Spleen (tissue), 11 donors: ENCODE measurements around the gene BAX. TPM values are rescaled to one million over a fixed set of nuclear protein-coding genes. Genes with fewer than 3 reads are reported as not detected.

Source experiments
- DNase-seq: peaks from one replicate; pipeline ENCODE4 v3.0.0-alpha.2; 2020
- H3K27ac ChIP-seq, 8 donors: fragments of 200-600 bp; sonication (generic) in 7 of 8; 1 replicate in 4 of 8; 2 replicates in 4 of 8; pipeline versions ENCODE4 v1.5.0 to v1.8.0; 2016 to 2021; ENCODE audit warnings: inconsistent platforms in 4 of 8, mild to moderate bottlenecking in 4 of 8, moderate library complexity in 1 of 8
- H3K27me3 ChIP-seq, 7 donors: fragments of 200-600 bp; sonication (generic) in 6 of 7; replicated peaks in 1 of 7; 1 replicate in 4 of 7; 2 replicates in 3 of 7; pipeline versions ENCODE4 v1.5.0 to v1.8.0; 2016 to 2021; ENCODE audit warnings: inconsistent platforms in 3 of 7, mild to moderate bottlenecking in 1 of 7
- H3K36me3 ChIP-seq, 6 donors: fragments of 200-600 bp; sonication (generic) in 5 of 6; 1 replicate in 4 of 6; 2 replicates in 2 of 6; pipeline versions ENCODE4 v1.5.0 to v1.8.0; 2016 to 2021; ENCODE audit warnings: inconsistent platforms in 2 of 6
- H3K4me1 ChIP-seq, 6 donors: fragments of 200-600 bp; sonication (generic) in 5 of 6; 1 replicate in 3 of 6; 2 replicates in 3 of 6; pipeline versions ENCODE4 v1.5.0 to v1.8.0; 2016 to 2021; ENCODE audit warnings: inconsistent platforms in 3 of 6
- H3K4me3 ChIP-seq, 8 donors: fragments of 200-600 bp; sonication (generic) in 7 of 8; 1 replicate in 4 of 8; 2 replicates in 4 of 8; pipeline versions ENCODE4 v1.5.0 to v1.8.0; 2016 to 2021; ENCODE audit warnings: inconsistent platforms in 4 of 8, mild to moderate bottlenecking in 4 of 8, moderate library complexity in 2 of 8
- H3K9me3 ChIP-seq, 8 donors: fragments of 200-600 bp; sonication (generic) in 7 of 8; 1 replicate in 4 of 8; 2 replicates in 4 of 8; pipeline versions ENCODE4 v1.5.0 to v1.8.0; 2016 to 2021; ENCODE audit warnings: inconsistent platforms in 4 of 8
- POLR2A ChIP-seq, 3 donors: fragments of 450-650 bp; IDR thresholded peaks; one replicate each; pipeline ENCODE4 v1.5.1; 2017; ENCODE audit warnings: antibody characterized with exemption in 3 of 3, mild to moderate bottlenecking in 1 of 3
- POLR2AphosphoS5 ChIP-seq, 3 donors: sonication (generic); formaldehyde crosslinking; IDR thresholded peaks; one replicate each; pipeline ENCODE4 v1.5.1; 2017; ENCODE audit warnings: antibody characterized with exemption in 3 of 3
- WGBS, 5 donors: extraction: QIAGEN DNeasy Blood & Tissue Kit in 3 of 5; methylation state at CpG; one replicate each; pipeline versions ENCODE4 v1.1.5 to v1.1.7; 2013 to 2018; 5-methylcytosine and 5-hydroxymethylcytosine counted together
- intact Hi-C: fragments of 100-400 bp; cut with DNase I; formaldehyde crosslinking; loops from one replicate; pipeline ENCODE4 v1.15.0; 2023; ENCODE audit warnings: low total_unique reads
- polyA plus RNA-seq, 3 donors: library from polyadenylated mRNA; stranded (reverse); fragments of 200-250 nt; gene quantifications; one replicate each; pipeline ENCODE4 v1.2.1, GENCODE V29; 2013
- total RNA-seq, 7 donors: library from RNA; depleted of rRNA in 3 of 7; stranded (reverse); fragments of >200 nt in 3 of 7; fragmentation: NEBNext Ultra II Directional in 4 of 7; extraction: Animal tissue kit (Norgen Biotek cat#: 25700) in 4 of 7; gene quantifications; one replicate each; pipeline versions ENCODE4 v1.1.0 to v1.2.1, GENCODE V29; 2016 to 2021
- TF ChIP-seq, protein P1 (sequence below), 11 experiments: fragments of 200-600 bp in 7 of 11; fragments of 450-650 bp in 4 of 11; sonication (generic) in 4 of 11; IDR thresholded peaks in 8 of 11; conservative IDR thresholded peaks in 3 of 11; 1 replicate in 7 of 11; 2 replicates in 4 of 11; pipeline versions ENCODE4 v1.4.0 to v1.8.0; 2016 to 2021; ENCODE audit warnings: antibody characterized with exemption in 11 of 11, inconsistent platforms in 4 of 11, mild to moderate bottlenecking in 1 of 11
- donor health status: healthy with polysubstance abuse.
- donor health status: DM: no; HTN: no; CAD: no; lungs with moderate emphysema.
- donor health status: DM: no; HTN: no; CAD: no.
- donor health status: Bipolar disorder and iron deficiency.
- donor health status: healthy.
- donor health status: DM: no; HTN: no; CAD: no.
- donor health status: DM: yes; HTN: yes; CAD: no.

BAX gene
- total and polyA plus RNA-seq, 10 donors, result 65.9 to 219 (median 131) TPM

DNA sequence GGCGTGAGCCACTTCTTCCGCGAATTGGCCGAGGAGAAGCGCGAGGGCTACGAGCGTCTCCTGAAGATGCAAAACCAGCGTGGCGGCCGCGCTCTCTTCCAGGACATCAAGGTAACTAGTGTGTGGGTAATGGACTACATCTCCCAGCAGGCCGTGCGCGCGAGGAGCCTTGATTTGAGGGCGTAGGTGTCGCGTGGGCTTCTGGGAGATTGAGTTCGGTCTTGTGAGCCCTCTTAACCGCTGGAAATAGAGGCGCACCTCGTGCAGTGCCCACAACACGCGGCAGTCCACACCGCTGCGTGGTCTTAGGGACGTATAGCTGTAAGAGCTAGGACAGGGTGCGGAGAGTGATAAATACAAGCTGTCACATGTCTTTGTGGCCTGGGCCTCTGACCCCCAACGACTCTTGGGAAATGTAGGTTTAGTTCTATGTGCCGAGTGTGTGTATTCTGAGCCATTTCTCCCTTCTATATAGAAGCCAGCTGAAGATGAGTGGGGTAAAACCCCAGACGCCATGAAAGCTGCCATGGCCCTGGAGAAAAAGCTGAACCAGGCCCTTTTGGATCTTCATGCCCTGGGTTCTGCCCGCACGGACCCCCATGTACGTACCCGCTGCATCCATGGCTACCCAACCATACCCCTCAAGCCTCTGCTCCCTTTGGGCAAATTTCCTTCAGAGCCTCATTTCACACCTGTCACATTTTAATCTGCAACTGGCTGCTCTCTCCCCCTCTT, 11.3 kb downstream of the BAX start:
- H3K36me3 ChIP-seq, result peaks cover 3 to 60% (median 39%) of the 10 kb centered on the region in 6 donors
- H3K9me3 ChIP-seq, result no peaks in the 10 kb centered on the region
- H3K4me1 ChIP-seq, result peaks cover 35 to 90% (median 75%) of the 10 kb centered on the region in 6 donors
- TF ChIP-seq, protein P1, sequence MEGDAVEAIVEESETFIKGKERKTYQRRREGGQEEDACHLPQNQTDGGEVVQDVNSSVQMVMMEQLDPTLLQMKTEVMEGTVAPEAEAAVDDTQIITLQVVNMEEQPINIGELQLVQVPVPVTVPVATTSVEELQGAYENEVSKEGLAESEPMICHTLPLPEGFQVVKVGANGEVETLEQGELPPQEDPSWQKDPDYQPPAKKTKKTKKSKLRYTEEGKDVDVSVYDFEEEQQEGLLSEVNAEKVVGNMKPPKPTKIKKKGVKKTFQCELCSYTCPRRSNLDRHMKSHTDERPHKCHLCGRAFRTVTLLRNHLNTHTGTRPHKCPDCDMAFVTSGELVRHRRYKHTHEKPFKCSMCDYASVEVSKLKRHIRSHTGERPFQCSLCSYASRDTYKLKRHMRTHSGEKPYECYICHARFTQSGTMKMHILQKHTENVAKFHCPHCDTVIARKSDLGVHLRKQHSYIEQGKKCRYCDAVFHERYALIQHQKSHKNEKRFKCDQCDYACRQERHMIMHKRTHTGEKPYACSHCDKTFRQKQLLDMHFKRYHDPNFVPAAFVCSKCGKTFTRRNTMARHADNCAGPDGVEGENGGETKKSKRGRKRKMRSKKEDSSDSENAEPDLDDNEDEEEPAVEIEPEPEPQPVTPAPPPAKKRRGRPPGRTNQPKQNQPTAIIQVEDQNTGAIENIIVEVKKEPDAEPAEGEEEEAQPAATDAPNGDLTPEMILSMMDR (IDR thresholded peaks at IDR 0.05 in 8 of 11, conservative IDR thresholded peaks at IDR 0.05 in 3 of 11), result no peak
- TF ChIP-seq POLR2A (IDR thresholded peaks at IDR 0.05), result peak in 2 of 3 donors; percentile 8 to 20
- peak in 1 of 3 donors; percentile 79 for TF ChIP-seq POLR2AphosphoS5 (IDR thresholded peaks at IDR 0.05)
- intact Hi-C loops, result loop anchor here (10.0 kb wide), 1 partner anchor 91 kb away; the partner anchor contains the start of gene PPP1R15A
- H3K27ac ChIP-seq, result peak overlapping the region; percentile 81 to 98 (median 97)
- peak; percentile 96 for DNase-seq
- H3K4me3 ChIP-seq, result peak overlapping the region; percentile 74 to 99 (median 92)
- 9 to 16% (median 11%) methylated on average over 27 to 36 of the region's 36 CpGs for WGBS, 5 donors
- no peaks in the 10 kb centered on the region for H3K27me3 ChIP-seq

DNA sequence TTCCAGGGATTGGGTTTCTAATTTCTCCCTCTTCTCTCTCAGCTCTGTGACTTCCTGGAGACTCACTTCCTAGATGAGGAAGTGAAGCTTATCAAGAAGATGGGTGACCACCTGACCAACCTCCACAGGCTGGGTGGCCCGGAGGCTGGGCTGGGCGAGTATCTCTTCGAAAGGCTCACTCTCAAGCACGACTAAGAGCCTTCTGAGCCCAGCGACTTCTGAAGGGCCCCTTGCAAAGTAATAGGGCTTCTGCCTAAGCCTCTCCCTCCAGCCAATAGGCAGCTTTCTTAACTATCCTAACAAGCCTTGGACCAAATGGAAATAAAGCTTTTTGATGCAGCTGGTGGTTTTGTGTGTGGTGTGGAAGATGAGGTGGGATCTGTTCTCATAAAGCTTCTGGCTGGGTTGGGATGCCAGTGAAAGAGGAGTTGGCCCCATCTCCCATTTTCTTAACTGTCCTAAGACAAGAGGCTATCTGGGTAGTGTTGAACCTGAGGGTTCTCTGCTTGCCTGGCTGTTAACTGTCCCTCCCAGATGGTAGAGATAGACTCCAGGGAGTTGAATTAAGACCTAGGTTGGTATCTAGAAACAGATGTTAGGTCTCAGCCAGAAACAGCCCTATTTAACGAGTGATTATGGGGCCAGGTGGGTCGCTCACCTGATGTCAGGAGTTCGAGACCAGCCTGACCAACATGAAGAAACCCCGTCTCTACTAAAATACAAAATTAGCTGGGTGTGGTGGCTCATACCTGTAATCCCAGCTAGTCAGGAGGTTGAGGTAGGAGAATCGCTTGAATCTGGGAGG, 12.1 kb downstream of the BAX start:
- TF ChIP-seq POLR2A (IDR thresholded peaks at IDR 0.05) (peak in 1 of 3 donors; percentile 2), POLR2AphosphoS5 (IDR thresholded peaks at IDR 0.05) (no peak)
- peak; percentile 84 for DNase-seq
- 73 to 88% (median 77%) methylated on average over 10 of the region's 10 CpGs for WGBS, 5 donors
- peak overlapping the region; percentile 74 to 99 (median 92) for H3K4me3 ChIP-seq
- no peaks in the 10 kb centered on the region for H3K9me3 ChIP-seq
- peak overlapping the region; percentile 81 to 98 (median 97) for H3K27ac ChIP-seq
- intact Hi-C loops, result loop anchor here (10.0 kb wide), 1 partner anchor 92 kb away; the partner anchor contains the start of gene PPP1R15A
- H3K36me3 ChIP-seq, result peaks cover 3 to 57% (median 40%) of the 10 kb centered on the region in 6 donors
- no peaks in the 10 kb centered on the region for H3K27me3 ChIP-seq
- H3K4me1 ChIP-seq, result peaks cover 35 to 88% (median 72%) of the 10 kb centered on the region in 6 donors

DNA sequence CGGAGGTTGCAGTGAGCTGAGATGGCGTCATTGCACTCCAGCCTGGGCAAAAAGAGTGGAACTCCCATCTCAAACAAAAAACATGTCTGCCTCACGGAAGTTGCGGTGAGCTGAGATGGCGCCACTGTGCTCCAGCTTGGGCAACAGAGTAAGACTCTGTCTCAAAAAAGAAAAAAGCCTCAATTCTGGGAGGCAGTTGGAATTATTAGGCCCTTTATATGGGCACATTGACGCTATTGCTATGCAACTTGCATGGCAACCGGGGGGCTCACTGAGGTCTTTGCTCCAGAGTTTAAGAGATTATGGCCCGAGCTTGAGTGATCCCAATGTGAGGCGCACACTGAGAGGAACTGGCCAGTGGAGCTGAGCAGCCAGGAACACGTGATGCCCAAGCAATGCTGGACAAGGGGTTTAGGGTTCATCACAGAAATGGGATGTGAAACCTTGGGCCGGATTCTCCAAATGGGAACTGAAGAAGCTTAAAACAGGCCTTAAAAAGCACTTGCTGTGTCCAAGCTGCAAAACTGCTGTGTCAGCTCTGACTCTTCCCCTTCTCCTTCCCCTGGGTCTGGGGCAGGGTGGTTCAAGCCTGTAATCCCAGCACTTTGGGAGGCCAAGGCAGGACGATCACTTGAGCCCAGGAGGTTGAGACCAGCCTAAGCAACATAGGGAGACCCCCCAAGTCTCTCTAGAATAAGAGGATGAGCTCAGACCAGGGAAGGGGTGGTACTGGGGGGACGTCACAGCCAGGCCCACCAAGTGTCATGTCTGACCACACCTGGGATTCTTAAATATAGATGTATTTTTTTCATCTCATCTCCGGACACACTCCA, 12.9 kb downstream of the BAX start:
- peak overlapping the region in 7 of 8 donors; percentile 95 to 98 (median 97) for H3K27ac ChIP-seq
- no peaks in the 10 kb centered on the region for H3K27me3 ChIP-seq
- DNase-seq, result peak; percentile 83
- intact Hi-C loops, result loop anchor here (10.0 kb wide), 1 partner anchor 93 kb away; the partner anchor contains the start of gene PPP1R15A
- H3K4me1 ChIP-seq, result peaks cover 31 to 80% (median 64%) of the 10 kb centered on the region in 6 donors
- H3K36me3 ChIP-seq, result peaks cover 3 to 64% (median 40%) of the 10 kb centered on the region in 6 donors
- H3K9me3 ChIP-seq, result no peaks in the 10 kb centered on the region
- peak overlapping the region in 5 of 8 donors; percentile 88 to 99 (median 97) for H3K4me3 ChIP-seq
- WGBS, 5 donors, result 53 to 81% (median 69%) methylated on average over 14 of the region's 14 CpGs
- TF ChIP-seq POLR2A (IDR thresholded peaks at IDR 0.05) (peak in 1 of 3 donors; percentile 18), POLR2AphosphoS5 (IDR thresholded peaks at IDR 0.05) (peak in 2 of 3 donors; percentile 59 to 79)
- TF ChIP-seq, protein P1 (IDR thresholded peaks at IDR 0.05 in 8 of 11, conservative IDR thresholded peaks at IDR 0.05 in 3 of 11), result no peak
